ENCODE measurements around the gene ATP8A2.

- TF ChIP-seq CTCF (IDR thresholded peaks at IDR 0.05) (no peak), POLR2A (IDR thresholded peaks at IDR 0.05) (no peak)
Measured at GRCh38 chr13:25469169-25469525, 97.4 kb downstream of the ATP8A2 start.

All from testis (tissue), 2 donors.